H1 (cell line): Measurements from ENCODE around the gene TMA7.

ENCODE experiments used
- BRCA1 ChIP-seq: IDR thresholded peaks from 2 replicates; pipeline ENCODE4 v1.6.1; 2012; ENCODE audit warnings: low read depth, low read length, improper control_type of control experiment
- CBX8 ChIP-seq: fragments of 300-800, 300-1000 bp; sonication (generic); IDR thresholded peaks from 2 replicates; pipeline ENCODE4 v1.7.1; 2016; ENCODE audit warnings: low read depth, low read length, borderline replicate concordance
- CEBPB ChIP-seq: IDR thresholded peaks from 2 replicates; pipeline ENCODE4 v1.6.1; 2012; ENCODE audit warnings: low read depth, low read length
- CTCF ChIP-seq, 3 experiments: IDR thresholded peaks; 1 replicate in 2 of 3; 2 replicates in 1 of 3; pipeline versions ENCODE4 v1.5.1 to v1.6.1; 2011; ENCODE audit warnings: low read length in 3 of 3, mild to moderate bottlenecking in 3 of 3, inconsistent platforms in 2 of 3, low read depth in 1 of 3, moderate library complexity in 1 of 3; ENCODE audit not compliant: insufficient read depth in 1 of 3; ENCODE audit errors: control extremely low read depth in 1 of 3
- EP300 ChIP-seq, 2 experiments: IDR thresholded peaks; 1 replicate in 1 of 2; 2 replicates in 1 of 2; pipeline ENCODE4 v1.6.1; 2011 to 2012; ENCODE audit warnings: low read depth in 2 of 2, low read length in 2 of 2, mild to moderate bottlenecking in 2 of 2, borderline replicate concordance in 1 of 2, inconsistent platforms in 1 of 2, moderate library complexity in 1 of 2
- FOSL1 ChIP-seq: IDR thresholded peaks from 2 replicates; pipeline ENCODE4 v1.6.1; 2011; ENCODE audit warnings: mild to moderate bottlenecking, low read depth, low read length, moderate library complexity; ENCODE audit not compliant: insufficient read depth
- JUN ChIP-seq: IDR thresholded peaks from 2 replicates; pipeline ENCODE4 v1.6.1; 2011; ENCODE audit warnings: low read depth, mild to moderate bottlenecking, improper control_type of control experiment, low read length
- MAX ChIP-seq: IDR thresholded peaks from 2 replicates; pipeline ENCODE4 v1.6.1; 2012; ENCODE audit warnings: inconsistent platforms
- POLR2A ChIP-seq, 2 experiments: IDR thresholded peaks; 1 replicate in 1 of 2; 2 replicates in 1 of 2; pipeline ENCODE4 v1.6.1; 2011; ENCODE audit warnings: low read depth in 2 of 2, low read length in 2 of 2, mild to moderate bottlenecking in 2 of 2; ENCODE audit errors: control extremely low read depth in 1 of 2
- POLR2AphosphoS5 ChIP-seq: IDR thresholded peaks from 2 replicates; pipeline ENCODE4 v1.6.1; 2011; ENCODE audit warnings: low read depth, low read length
- RXRA ChIP-seq: IDR thresholded peaks from 2 replicates; pipeline ENCODE4 v1.6.1; 2011; ENCODE audit warnings: low read depth, mild to moderate bottlenecking, low read length, moderate library complexity; ENCODE audit not compliant: insufficient read depth
- SP1 ChIP-seq: IDR thresholded peaks from 2 replicates; pipeline ENCODE4 v1.6.1; 2011; ENCODE audit warnings: low read depth, low read length
- TEAD4 ChIP-seq: IDR thresholded peaks from 2 replicates; pipeline ENCODE4 v1.6.1; 2012; ENCODE audit warnings: low read depth, low read length, inconsistent platforms, mixed read lengths
- YY1 ChIP-seq: IDR thresholded peaks from 2 replicates; pipeline ENCODE4 v1.6.1; 2011; ENCODE audit warnings: low read depth, mild to moderate bottlenecking, low read length

- TF ChIP-seq RXRA = no peak
- no peak for TF ChIP-seq EP300 (IDR thresholded peaks at IDR 0.05; ENCODE audit: borderline replicate concordance in 1 of 2, low read depth in 2 of 2, low read length in 2 of 2)
- TF ChIP-seq CBX8 = no peak
- no peak for TF ChIP-seq POLR2AphosphoS5
- TF ChIP-seq CTCF (IDR thresholded peaks at IDR 0.05; ENCODE audit: control extremely low read depth in 1 of 3, insufficient read depth in 1 of 3, low read depth in 1 of 3, low read length in 3 of 3) = no peak
- TF ChIP-seq SP1 = no peak
- no peak for TF ChIP-seq MAX
- TF ChIP-seq TEAD4 = no peak
- TF ChIP-seq POLR2A (IDR thresholded peaks at IDR 0.05; ENCODE audit: control extremely low read depth in 1 of 2, low read depth in 2 of 2, low read length in 2 of 2) = no peak
- TF ChIP-seq BRCA1 = no peak
- TF ChIP-seq CEBPB = no peak
- TF ChIP-seq FOSL1 = no peak
- TF ChIP-seq YY1 = no peak
- TF ChIP-seq JUN = no peak
Measured at GRCh38 chr3:48420561-48420960, 19.5 kb upstream of the TMA7 start.
